Uterus (tissue), 4 donors: Measurements from ENCODE around the gene TRAF3. TPM values are rescaled to one million over a fixed set of nuclear protein-coding genes. Genes with fewer than 3 reads are reported as not detected.
"Not testable (repeated sequence)": the region's sequence is repeated elsewhere in the genome, so short reads cannot be mapped to it uniquely, and the experiment has no call there.

Experiments used
- DNase-seq, 2 donors: peaks; one replicate each; pipeline ENCODE4 v3.0.0-alpha.2; 2019 to 2020
- H3K27ac ChIP-seq, 2 donors: fragments of 200-600 bp; sonication (generic); 1 replicate in 1 of 2; 2 replicates in 1 of 2; pipeline ENCODE4 v1.5.1; 2016 to 2018
- H3K27me3 ChIP-seq, 2 donors: fragments of 200-600 bp; sonication (generic); one replicate each; pipeline ENCODE4 v1.5.1; 2018 to 2019; ENCODE audit warnings: control low read depth in 1 of 2
- H3K36me3 ChIP-seq, 2 donors: fragments of 200-600 bp; sonication (generic); one replicate each; pipeline ENCODE4 v1.5.1; 2019; ENCODE audit warnings: control low read depth in 1 of 2
- H3K4me1 ChIP-seq, 2 donors: fragments of 200-600 bp; sonication (generic); one replicate each; pipeline ENCODE4 v1.5.1; 2018 to 2019; ENCODE audit warnings: control low read depth in 1 of 2
- H3K4me3 ChIP-seq, 2 donors: fragments of 200-600 bp; sonication (generic); 1 replicate in 1 of 2; 2 replicates in 1 of 2; pipeline ENCODE4 v1.5.1; 2018 to 2019; ENCODE audit warnings: mild to moderate bottlenecking in 1 of 2
- H3K9me3 ChIP-seq, 2 donors: fragments of 200-600 bp; sonication (generic); one replicate each; pipeline ENCODE4 v1.5.1; 2019; ENCODE audit warnings: control low read depth in 1 of 2
- CTCF ChIP-seq, 4 experiments: fragments of 200-600 bp in 2 of 4; fragments of 450-650 bp in 2 of 4; sonication (generic) in 2 of 4; IDR thresholded peaks; one replicate each; pipeline ENCODE4 v1.5.1; 2016 to 2019; ENCODE audit warnings: antibody characterized with exemption in 4 of 4, mild to moderate bottlenecking in 2 of 4, moderate library complexity in 1 of 4
- POLR2A ChIP-seq, 2 donors: fragments of 450-650 bp; IDR thresholded peaks; one replicate each; pipeline ENCODE4 v1.6.1; 2016; ENCODE audit warnings: antibody characterized with exemption in 2 of 2, mild to moderate bottlenecking in 1 of 2, moderate library complexity in 1 of 2
- intact Hi-C: fragments of 100-400 bp; cut with DNase I; formaldehyde crosslinking; loops from one replicate; pipeline ENCODE4 v1.15.1; 2023; ENCODE audit warnings: low total_unique reads
- total RNA-seq, 4 donors: library from RNA; depleted of rRNA in 3 of 4; stranded (reverse); fragments of >200 nt in 3 of 4; gene quantifications; one replicate each; pipeline versions ENCODE4 v1.1.0 to v1.2.4, GENCODE V29; 2014 to 2023
- donor health status: DM: yes; HTN: yes; CAD: no.

The TRAF3 gene
- total RNA-seq, 4 donors from 2014 or later: 7.4 to 33.1 (median 22.1) TPM

DNA sequence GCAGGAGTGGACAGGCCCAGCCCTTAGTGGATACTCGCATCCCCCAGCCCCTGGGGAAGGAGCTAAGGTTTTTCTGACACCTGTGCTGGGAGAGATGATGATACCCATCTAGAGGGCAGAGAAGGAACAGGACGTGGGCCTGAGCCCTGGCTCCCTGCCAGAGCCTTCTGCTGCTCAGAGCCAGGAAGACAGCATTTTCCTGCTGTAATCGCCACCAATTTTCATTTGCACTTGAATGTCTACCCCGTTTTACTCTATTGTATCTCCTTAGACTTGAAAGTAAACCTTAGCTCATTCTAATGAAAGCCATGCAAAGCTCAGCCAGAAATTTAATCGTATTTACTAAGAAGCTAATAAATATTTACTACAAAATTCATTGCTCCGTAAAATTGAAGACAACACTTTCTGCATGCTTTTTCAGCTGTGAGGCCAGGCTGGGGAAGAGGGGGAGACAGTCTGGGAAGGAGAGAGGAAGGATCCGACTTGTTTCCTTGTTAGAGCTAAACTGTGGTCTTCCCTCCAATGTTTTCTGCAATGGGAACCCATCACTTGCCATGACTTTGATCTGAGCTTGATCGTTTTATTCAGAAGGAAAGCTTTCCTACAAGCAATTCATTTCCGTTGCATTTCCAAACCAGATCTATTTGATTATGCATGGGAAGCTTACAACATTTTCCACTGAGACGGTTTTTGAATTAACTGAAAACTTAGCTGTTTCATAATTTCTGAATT lies 17.6 kb upstream of the TRAF3 start:
- H3K4me3 ChIP-seq: no peak overlapping the region
- no peak overlapping the region for H3K27ac ChIP-seq
- H3K36me3 ChIP-seq: no peaks in the 10 kb centered on the region
- no peaks in the 10 kb centered on the region for H3K27me3 ChIP-seq
- intact Hi-C loops: no loop called here
- no peak for DNase-seq
- no peaks in the 10 kb centered on the region for H3K9me3 ChIP-seq
- no peaks in the 10 kb centered on the region for H3K4me1 ChIP-seq
- no peak for TF ChIP-seq POLR2A (IDR thresholded peaks at IDR 0.05)
- no peak for TF ChIP-seq CTCF (IDR thresholded peaks at IDR 0.05)

DNA sequence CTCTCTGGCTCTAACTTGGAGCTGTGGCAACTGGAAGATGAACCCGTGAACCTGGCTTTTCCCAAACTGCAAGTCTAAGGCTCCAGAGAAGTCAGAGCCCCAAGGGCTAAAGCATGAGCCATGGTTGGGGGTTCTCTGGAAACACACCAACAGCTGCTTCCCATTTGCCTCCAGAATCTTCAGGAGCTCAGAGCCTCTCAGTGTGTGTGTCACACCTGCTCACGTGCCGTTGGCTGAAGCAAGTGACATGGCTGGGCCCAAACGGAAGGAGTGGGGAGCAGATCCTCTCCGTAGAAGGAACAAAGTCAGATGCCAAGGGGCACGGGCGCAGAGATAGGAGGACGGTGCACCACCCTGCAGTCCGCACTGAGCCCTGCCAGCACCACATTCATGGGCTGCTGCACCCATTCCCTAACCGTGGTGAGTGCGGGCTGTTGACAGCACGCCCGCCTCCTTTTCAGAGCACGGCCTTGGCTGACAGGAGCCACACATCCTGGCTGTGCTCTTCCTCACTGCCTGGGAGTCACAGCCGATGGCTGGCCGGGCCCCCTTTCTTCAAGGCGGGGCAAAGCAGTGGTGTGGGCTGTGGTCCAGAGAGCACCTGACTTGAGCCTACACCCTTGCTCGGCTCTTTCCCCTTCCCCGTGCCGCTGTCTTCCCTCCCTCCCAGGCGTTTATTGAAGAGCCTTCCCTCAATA lies 16.6 kb upstream of the TRAF3 start:
- intact Hi-C loops: no loop called here
- Histone ChIP-seq H3K4me3 (no peak overlapping the region), H3K9me3 (no peaks in the 10 kb centered on the region), H3K4me1 (no peaks in the 10 kb centered on the region), H3K27ac (no peak overlapping the region), H3K27me3 (no peaks in the 10 kb centered on the region), H3K36me3 (no peaks in the 10 kb centered on the region)
- TF ChIP-seq POLR2A (IDR thresholded peaks at IDR 0.05): no peak
- no peak for TF ChIP-seq CTCF (IDR thresholded peaks at IDR 0.05)
- DNase-seq: no peak

GRCh38 chr14:102761206-102761605 lies 16.0 kb upstream of the TRAF3 start:
- no peak for TF ChIP-seq POLR2A (IDR thresholded peaks at IDR 0.05)
- TF ChIP-seq CTCF (IDR thresholded peaks at IDR 0.05): no peak
- intact Hi-C loops: no loop called here
- Histone ChIP-seq H3K4me1 (no peaks in the 10 kb centered on the region), H3K4me3 (no peak overlapping the region), H3K27ac (no peak overlapping the region), H3K36me3 (no peaks in the 10 kb centered on the region), H3K27me3 (no peaks in the 10 kb centered on the region), H3K9me3 (no peaks in the 10 kb centered on the region)
- DNase-seq: no peak

DNA sequence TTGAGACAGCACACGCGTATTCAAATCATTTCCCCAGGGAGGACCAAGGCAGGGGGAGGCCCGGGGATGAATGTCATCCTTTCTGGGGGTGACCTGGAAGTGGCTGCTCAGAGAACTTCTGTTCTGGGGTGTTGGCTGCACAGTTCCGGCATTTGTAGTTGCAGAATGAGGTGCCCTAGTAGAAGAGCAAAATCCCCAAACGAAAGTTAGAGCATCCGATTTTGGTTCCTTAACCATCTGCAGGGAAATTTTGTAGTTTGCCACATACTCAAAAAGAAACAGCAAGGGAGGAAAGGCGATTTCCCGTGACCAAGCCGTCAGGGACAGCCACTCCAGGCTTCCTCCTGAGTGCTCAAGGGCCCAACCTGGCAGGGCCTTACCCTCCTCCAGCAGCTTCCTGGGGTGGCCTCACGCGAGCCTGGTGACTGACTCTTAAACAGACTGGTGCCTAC lies 13.0 kb upstream of the TRAF3 start:
- no peaks in the 10 kb centered on the region for H3K4me1 ChIP-seq
- no peak for TF ChIP-seq POLR2A (IDR thresholded peaks at IDR 0.05)
- no peak for TF ChIP-seq CTCF (IDR thresholded peaks at IDR 0.05)
- DNase-seq: no peak
- no peaks in the 10 kb centered on the region for H3K9me3 ChIP-seq
- H3K4me3 ChIP-seq: no peak overlapping the region
- H3K36me3 ChIP-seq: no peaks in the 10 kb centered on the region
- intact Hi-C loops: no loop called here
- H3K27me3 ChIP-seq: no peaks in the 10 kb centered on the region
- no peak overlapping the region for H3K27ac ChIP-seq

GRCh38 chr14:102765770-102766169 lies 11.5 kb upstream of the TRAF3 start:
- intact Hi-C loops, H3K27ac ChIP-seq, H3K36me3 ChIP-seq, DNase-seq, H3K27me3 ChIP-seq, H3K9me3 ChIP-seq, H3K4me3 ChIP-seq, H3K4me1 ChIP-seq: not testable (repeated sequence)
